H1 (cell line): ENCODE data around the gene HEXIM1. TPM values are rescaled to one million over a fixed set of nuclear protein-coding genes. Genes with fewer than 3 reads are reported as not detected.

Experiments used
- CTCF ChIA-PET: fragments of 300-600 bp; sonication (Branson Sonifier 250); formaldehyde crosslinking; loops from one replicate; lab custom pipeline; 2021; ENCODE audit not compliant: partially characterized antibody; lab: Charles Lee
- POLR2A ChIA-PET: fragments of 300-600 bp; sonication (Branson Sonifier 250); formaldehyde crosslinking; loops from one replicate; lab custom pipeline; 2021; ENCODE audit warnings: inconsistent platforms; ENCODE audit not compliant: partially characterized antibody; lab: Charles Lee
- DNase-seq, 2 experiments: peaks; one replicate each; pipeline versions ENCODE4 v3.0.0 to v3.0.0-alpha.2; 2010 to 2022; ENCODE audit warnings: low spot score in 2 of 2, low read depth in 1 of 2, mixed read lengths in 1 of 2
- FAIRE-seq: peaks from 2 replicates; lab custom pipeline; 2011; peaks lifted over from hg19 to GRCh38; lab: Jason Lieb, UNC
- H2AFZ ChIP-seq: 2 replicates; pipeline ENCODE4 v1.8.1; 2012; ENCODE audit warnings: low read length, inconsistent platforms
- H2AK5ac ChIP-seq: 2 replicates; pipeline ENCODE4 v1.6.1; 2013; ENCODE audit warnings: low read depth, low read length
- H2BK120ac ChIP-seq: replicated peaks from 2 replicates; pipeline ENCODE3; 2013; ENCODE audit warnings: low read depth, low read length, inconsistent platforms
- H2BK12ac ChIP-seq: 2 replicates; pipeline ENCODE4 v1.6.1; 2013; ENCODE audit warnings: low read depth, low read length
- H2BK15ac ChIP-seq: 2 replicates; pipeline ENCODE4 v1.6.1; 2013; ENCODE audit warnings: low read length
- H2BK20ac ChIP-seq: 2 replicates; pipeline ENCODE4 v1.6.1; 2013; ENCODE audit warnings: low read length
- H2BK5ac ChIP-seq: 2 replicates; pipeline ENCODE4 v1.6.1; 2013; ENCODE audit warnings: low read depth, low read length
- H3K14ac ChIP-seq: 2 replicates; pipeline ENCODE4 v1.6.1; 2013; ENCODE audit warnings: inconsistent platforms; ENCODE audit not compliant: insufficient read length
- H3K18ac ChIP-seq: 2 replicates; pipeline ENCODE4 v1.6.1; 2013; ENCODE audit warnings: low read length; ENCODE audit errors: extremely low read depth
- H3K23ac ChIP-seq: 2 replicates; pipeline ENCODE4 v1.6.1; 2013; ENCODE audit warnings: inconsistent platforms; ENCODE audit not compliant: insufficient read length
- H3K23me2 ChIP-seq: 2 replicates; pipeline ENCODE4 v1.6.1; 2013; ENCODE audit warnings: low read depth, low read length
- H3K27ac ChIP-seq: 2 replicates; pipeline ENCODE4 v1.6.1; 2011; ENCODE audit warnings: low read depth, low read length, inconsistent platforms
- H3K27me3 ChIP-seq, 4 experiments: replicated peaks in 1 of 4; 1 replicate in 1 of 4; 2 replicates in 3 of 4; pipeline versions ENCODE4 v1.6.1 to v1.8.1; 2011 to 2013; ENCODE audit warnings: low read length in 3 of 4, mild to moderate bottlenecking in 3 of 4, inconsistent platforms in 2 of 4, mixed read lengths in 2 of 4, moderate library complexity in 1 of 4; ENCODE audit not compliant: control insufficient read depth in 3 of 4, insufficient read depth in 3 of 4; ENCODE audit errors: extremely low read depth in 1 of 4
- H3K36me3 ChIP-seq, 4 experiments: 2 replicates each; pipeline versions ENCODE4 v1.6.1 to v1.8.1; 2011 to 2013; ENCODE audit warnings: mild to moderate bottlenecking in 4 of 4, low read length in 3 of 4, moderate library complexity in 2 of 4, control low read depth in 1 of 4, inconsistent platforms in 1 of 4; ENCODE audit not compliant: insufficient read depth in 4 of 4, control insufficient read depth in 2 of 4
- H3K4ac ChIP-seq: replicated peaks from 2 replicates; pipeline ENCODE3; 2013; ENCODE audit warnings: low read length, low read depth, mixed read lengths, inconsistent platforms; ENCODE audit not compliant: insufficient read length
- H3K4me1 ChIP-seq, 4 experiments: replicated peaks in 1 of 4; 1 replicate in 1 of 4; 2 replicates in 3 of 4; pipeline versions ENCODE4 v1.6.1 to v1.8.1; 2011 to 2013; ENCODE audit warnings: low read length in 3 of 4, inconsistent platforms in 2 of 4, mixed read lengths in 1 of 4; ENCODE audit not compliant: insufficient read depth in 4 of 4, control insufficient read depth in 3 of 4
- H3K4me2 ChIP-seq, 2 experiments: 2 replicates each; pipeline versions ENCODE4 v1.6.1 to v1.8.1; 2011 to 2013; ENCODE audit warnings: low read depth in 2 of 2, low read length in 2 of 2, control low read depth in 1 of 2, inconsistent platforms in 1 of 2, mild to moderate bottlenecking in 1 of 2; ENCODE audit not compliant: insufficient read depth in 1 of 2
- H3K4me3 ChIP-seq, 4 experiments: fragments of 200-600, 300-600 bp in 1 of 4; sonication (generic), shearing (Covaris generic), sonication (Bioruptor Twin) in 1 of 4; 2 replicates each; pipeline versions ENCODE4 v1.5.1 to v1.8.1; 2011 to 2016; ENCODE audit warnings: low read length in 4 of 4, low read depth in 3 of 4, control low read depth in 2 of 4, inconsistent platforms in 2 of 4, mild to moderate bottlenecking in 2 of 4, mixed read lengths in 1 of 4, moderate library complexity in 1 of 4; ENCODE audit not compliant: insufficient read depth in 2 of 4; ENCODE audit errors: extremely low read depth in 1 of 4
- H3K56ac ChIP-seq: replicated peaks from 2 replicates; pipeline ENCODE3; 2013; ENCODE audit warnings: low read depth, mild to moderate bottlenecking, mixed read lengths, low read length, inconsistent platforms; ENCODE audit not compliant: insufficient read length
- H3K79me1 ChIP-seq: 2 replicates; pipeline ENCODE4 v1.6.1; 2013; ENCODE audit warnings: low read depth, low read length, control low read depth
- H3K79me2 ChIP-seq, 2 experiments: 2 replicates each; pipeline versions ENCODE4 v1.6.1 to v1.8.1; 2012 to 2013; ENCODE audit warnings: low read length in 2 of 2, mild to moderate bottlenecking in 2 of 2, inconsistent platforms in 1 of 2; ENCODE audit not compliant: insufficient read depth in 2 of 2, control insufficient read depth in 1 of 2
- H3K9ac ChIP-seq, 4 experiments: replicated peaks in 1 of 4; 1 replicate in 1 of 4; 2 replicates in 3 of 4; pipeline versions ENCODE4 v1.6.1 to v1.8.1; 2011 to 2013; ENCODE audit warnings: low read depth in 3 of 4, low read length in 3 of 4, control low read depth in 2 of 4, mild to moderate bottlenecking in 2 of 4, moderate library complexity in 2 of 4, inconsistent platforms in 1 of 4; ENCODE audit errors: extremely low read depth in 1 of 4
- H3K9me3 ChIP-seq, 2 experiments: 2 replicates each; pipeline versions ENCODE4 v1.6.1 to v1.8.1; 2012 to 2013; ENCODE audit warnings: mild to moderate bottlenecking in 2 of 2, moderate library complexity in 2 of 2, control low read depth in 1 of 2, inconsistent platforms in 1 of 2, low read depth in 1 of 2, low read length in 1 of 2, mixed read lengths in 1 of 2; ENCODE audit not compliant: insufficient read depth in 2 of 2
- H4K20me1 ChIP-seq, 2 experiments: replicated peaks in 1 of 2; 2 replicates each; pipeline versions ENCODE3 to v1.8.1; 2011 to 2013; ENCODE audit warnings: inconsistent platforms in 2 of 2, low read length in 2 of 2, mild to moderate bottlenecking in 1 of 2; ENCODE audit not compliant: insufficient read depth in 2 of 2, control insufficient read depth in 1 of 2
- H4K5ac ChIP-seq: 2 replicates; pipeline ENCODE4 v1.6.1; 2013; ENCODE audit warnings: low read length, low read depth, mixed read lengths, inconsistent platforms; ENCODE audit not compliant: insufficient read length
- H4K8ac ChIP-seq: 2 replicates; pipeline ENCODE4 v1.8.0; 2013; ENCODE audit warnings: mild to moderate bottlenecking, moderate library complexity, low read length, inconsistent platforms; ENCODE audit not compliant: insufficient read depth; ENCODE audit errors: extremely low read depth
- H4K91ac ChIP-seq: replicated peaks from 2 replicates; pipeline ENCODE3; 2013; ENCODE audit warnings: low read length, mixed read lengths, inconsistent platforms; ENCODE audit not compliant: insufficient read length
- EP300 ChIP-seq, 2 experiments: IDR thresholded peaks; 1 replicate in 1 of 2; 2 replicates in 1 of 2; pipeline ENCODE4 v1.6.1; 2011 to 2012; ENCODE audit warnings: low read depth in 2 of 2, low read length in 2 of 2, mild to moderate bottlenecking in 2 of 2, borderline replicate concordance in 1 of 2, inconsistent platforms in 1 of 2, moderate library complexity in 1 of 2
- TAF1 ChIP-seq: IDR thresholded peaks from 2 replicates; pipeline ENCODE4 v1.6.1; 2011; ENCODE audit warnings: mild to moderate bottlenecking, low read depth, low read length
- WGBS, 2 experiments: shearing (Covaris generic) in 1 of 2; methylation state at CpG; one replicate each; pipeline versions ENCODE4 v1.1.6 to v1.1.7; 2013 to 2015; ENCODE audit warnings: low lambda C conversion rate in 2 of 2, mixed read lengths in 2 of 2, inconsistent platforms in 1 of 2, low coverage in 1 of 2, missing lambda C conversion rate in 1 of 2; ENCODE audit not compliant: insufficient replicate concordance in 2 of 2, insufficient coverage in 1 of 2, insufficient read length in 1 of 2; ENCODE audit errors: extremely low coverage in 1 of 2, missing lambda C conversion rate in 1 of 2; 5-methylcytosine and 5-hydroxymethylcytosine counted together
- polyA plus RNA-seq, 7 experiments: library from polyadenylated mRNA; depleted of rRNA in 3 of 7; stranded (reverse) in 5 of 7; unstranded in 2 of 7; fragments of >200 nt in 5 of 7; fragments of 200-250 nt in 2 of 7; gene quantifications; 1 replicate in 5 of 7; 2 replicates in 1 of 7; 4 replicates in 1 of 7; pipeline versions ENCODE4 v1.2.1 to v1.2.3, GENCODE V29; 2011 to 2013; ENCODE audit warnings: missing spikeins in 2 of 7, mixed read lengths in 2 of 7
- total RNA-seq: library from RNA; stranded (reverse); fragmentation: NEBNext Ultra II Directional; extraction: Animal tissue kit (Norgen Biotek cat#: 25700); gene quantifications from 2 replicates; pipeline ENCODE4 v1.2.1, GENCODE V29; 2021

HEXIM1 gene
- total and polyA plus RNA-seq, 2 of the 8 experiments (the other 6 are each of a cell fraction or from before 2014, with no cell fraction given): 9.1 to 38.3 TPM

DNA sequence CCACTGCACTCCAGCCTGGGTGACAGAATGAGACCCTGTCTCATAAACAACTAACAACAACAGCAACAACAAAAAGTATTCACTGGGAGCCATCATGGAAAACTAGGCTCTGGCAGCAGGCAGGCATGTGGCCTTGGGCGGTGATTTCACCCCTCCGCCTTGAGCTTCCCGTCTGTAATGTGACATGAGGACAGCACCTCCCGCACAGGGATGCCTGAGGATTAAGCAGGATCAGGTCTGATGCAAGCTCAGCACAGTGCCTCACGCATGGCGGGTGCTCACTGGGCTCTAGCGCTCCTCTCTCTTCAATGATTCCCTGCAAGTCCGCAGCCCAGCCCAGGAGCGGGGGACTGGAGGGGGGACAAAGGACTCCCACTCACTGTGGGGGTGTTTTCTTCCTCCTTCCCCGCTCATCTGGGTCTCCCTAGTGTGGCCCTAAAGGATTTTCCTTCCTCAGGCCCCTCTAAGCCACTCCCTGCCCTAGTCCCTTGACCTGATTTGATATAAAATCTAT, 18.8 kb upstream of the HEXIM1 start:
- H3K4me1 ChIP-seq: peaks cover 0 to 20% (median 8%) of the 10 kb centered on the region in 4 experiments; a peak in 5 of 7 replicates
- no peak for DNase-seq

More for the DNA sequence above, 18.8 kb upstream of the HEXIM1 start:
- Histone ChIP-seq H3K4me3 (no peak overlapping the region), H3K4ac (no peak overlapping the region), H3K9me3 (no peaks in the 10 kb centered on the region), H2AFZ (no peak overlapping the region), H3K36me3 (no peaks in the 10 kb centered on the region), H3K27ac (no peak overlapping the region), H2BK20ac (no peak overlapping the region), H3K27me3 (no peaks in the 10 kb centered on the region), H4K8ac (no peak overlapping the region), H4K91ac (peak overlapping the region; percentile 44), H3K23me2 (peaks cover 8% of the 10 kb centered on the region; the same call in 1 of the 2 replicates), H3K79me2 (no peaks in the 10 kb centered on the region), H4K5ac (no peak overlapping the region), H2BK15ac (no peak overlapping the region; the same call in 1 of the 2 replicates), H2AK5ac (no peak overlapping the region), H3K56ac (no peak overlapping the region), H2BK12ac (no peak overlapping the region), H3K14ac (no peak overlapping the region), H3K79me1 (no peaks in the 10 kb centered on the region), H3K23ac (no peak overlapping the region), H3K18ac (no peak overlapping the region), H3K4me2 (no peak overlapping the region), H2BK120ac (no peak overlapping the region), H2BK5ac (no peak overlapping the region), H3K9ac (no peak overlapping the region), H4K20me1 (peaks cover 5 to 13% of the 10 kb centered on the region in 2 experiments)
- TF ChIP-seq EP300 (IDR thresholded peaks at IDR 0.05; ENCODE audit: borderline replicate concordance in 1 of 2, low read depth in 2 of 2, low read length in 2 of 2) (no peak), TAF1 (no peak)
- POLR2A ChIA-PET: interaction anchor here (1.1 to 15.8 kb wide), 6 partner anchors 10 to 32 kb away, joined by 3 to 185 read pairs (median 5); partner anchors contain the start of genes HEXIM1 and HEXIM2
- no peak for FAIRE-seq
- CTCF ChIA-PET: interaction anchor here (1.0 to 11.7 kb wide), 8 partner anchors 10 to 107 kb away, joined by 3 to 156 read pairs (median 12); no protein-coding TSS in a partner anchor
- 89% methylated on average over 10 of the region's 10 CpGs; no CpG with 5 or more reads in 1 of the 2 experiments for WGBS, 2 experiments
